Fibroblast of lung (primary cell): Measurements from ENCODE around the gene GPR137.

Source experiments
- CTCF ChIP-seq, 2 donors: IDR thresholded peaks in 1 of 2; conservative IDR thresholded peaks in 1 of 2; 1 replicate in 1 of 2; 2 replicates in 1 of 2; pipeline ENCODE4 v1.5.1; 2011 to 2012; ENCODE audit warnings: low read length in 2 of 2, control low read depth in 1 of 2, inconsistent platforms in 1 of 2, low read depth in 1 of 2, mild to moderate bottlenecking in 1 of 2
- EZH2 ChIP-seq: IDR thresholded peaks from 2 replicates; pipeline ENCODE4 v1.5.1; 2012; ENCODE audit warnings: low read length, control low read depth, mild to moderate bottlenecking; ENCODE audit errors: missing control alignments

DNA sequence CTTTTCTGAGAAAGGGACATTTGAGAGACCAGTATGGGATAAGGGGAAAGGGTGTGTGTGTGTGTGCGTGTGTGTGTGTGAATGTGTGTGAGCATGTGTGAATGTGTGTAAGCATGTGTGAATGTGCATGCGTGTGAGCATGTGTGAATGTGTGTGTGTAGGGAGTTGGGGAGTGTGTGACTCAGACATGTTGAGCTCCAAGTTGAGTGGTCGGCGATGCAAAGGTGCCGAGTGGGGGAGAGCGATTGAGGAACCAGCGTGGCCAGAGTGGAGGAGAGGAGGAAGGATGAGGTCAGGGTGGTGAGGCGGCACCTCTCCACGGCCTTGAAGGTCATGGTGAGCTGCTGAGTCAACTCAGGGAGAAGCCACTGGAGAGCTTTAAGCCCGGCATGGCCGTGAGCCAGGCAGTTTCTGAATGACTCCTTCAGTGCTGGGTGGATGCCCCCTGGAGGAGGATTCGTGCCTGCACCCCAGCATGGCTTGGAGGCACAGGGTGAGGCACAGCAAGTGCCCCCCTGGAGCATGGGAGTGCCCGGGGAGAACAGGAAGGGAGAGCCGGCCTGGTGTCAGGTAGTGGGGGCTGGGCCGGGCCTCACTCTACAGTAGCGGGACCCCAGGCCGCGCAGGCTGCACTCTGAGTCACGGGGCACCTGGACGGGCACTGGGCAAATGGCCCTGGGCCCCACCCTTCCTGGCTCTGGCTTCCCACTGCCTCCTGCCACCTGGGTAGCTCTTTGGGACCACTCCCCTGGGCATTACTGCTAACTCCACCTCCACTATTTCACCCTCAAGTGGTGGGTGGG lies 46.1 kb downstream of the GPR137 start:
- TF ChIP-seq CTCF (conservative IDR thresholded peaks at IDR 0.05 in 1 of 2, IDR thresholded peaks at IDR 0.05 in 1 of 2; ENCODE audit: low read depth in 1 of 2, low read length in 2 of 2), result peak; percentile 57 to 75
- TF ChIP-seq EZH2, result no peak
